HCT116 (cell line): Measurements from ENCODE around the gene DDX1. TPM values are rescaled to one million over a fixed set of nuclear protein-coding genes. Genes with fewer than 3 reads are reported as not detected.

Source experiments
- ATAC-seq: fragments of 200-7000 bp; cut with Tn5 transposase; 2 replicates; pipeline ENCODE4 v1.9.1; 2020; ENCODE audit warnings: mild to moderate bottlenecking, moderate library complexity
- BruUV-seq: library from RNA; stranded (reverse); fragments of 400-500 nt; replicated peaks from 2 replicates; lab custom pipeline; 2021; lab: Mats Ljungman, UMichigan
- CTCF ChIA-PET: fragments of 300-600 bp; sonication (Branson Sonifier 250); formaldehyde crosslinking; loops from one replicate; lab custom pipeline; 2021; ENCODE audit warnings: antibody characterized with exemption; lab: Charles Lee
- POLR2A ChIA-PET: fragments of 300-600, 350-600 bp; sonication (Branson Sonifier 250); formaldehyde crosslinking; loops from one replicate; lab custom pipeline; 2021; ENCODE audit warnings: antibody characterized with exemption; lab: Charles Lee
- RAD21 ChIA-PET, 2 experiments: fragments of 300-600 bp; sonication (Branson Sonifier 250); formaldehyde crosslinking; loops; one replicate each; lab custom pipeline; 2023; ENCODE audit warnings: low total read pairs in 2 of 2; ENCODE audit not compliant: uncharacterized antibody in 2 of 2, unreplicated experiment in 2 of 2, low non-redundant PET in 1 of 2; lab: Charles Lee
- DNase-seq: peaks from one replicate; pipeline ENCODE4 v3.0.0-alpha.2; 2010; ENCODE audit warnings: low read depth, low spot score
- H2AFZ ChIP-seq: fragments of 200-600 bp; shearing (Covaris generic), sonication (generic); 2 replicates; pipeline ENCODE4 v1.6.1; 2017; ENCODE audit warnings: low read depth, mixed run types, mixed read lengths, antibody characterized with exemption, low read length; ENCODE audit not compliant: poor library complexity, severe bottlenecking
- H3K27ac ChIP-seq: 2 replicates; pipeline ENCODE4 v1.5.1; 2012; ENCODE audit warnings: low read depth, low read length
- H3K27me3 ChIP-seq: fragments of 200-600 bp; sonication (generic); 2 replicates; pipeline ENCODE4 v1.6.1; 2016; ENCODE audit warnings: mixed run types, low read length, mixed read lengths; ENCODE audit not compliant: insufficient read depth
- H3K36me3 ChIP-seq, 2 experiments: fragments of 200-500 bp in 1 of 2; fragments of 200-600 bp in 1 of 2; sonication (Bioruptor generic) in 1 of 2; sonication (generic) in 1 of 2; 2 replicates each; pipeline versions ENCODE4 v1.5.1 to v1.6.1; 2014 to 2016; ENCODE audit warnings: low read length in 2 of 2, inconsistent platforms in 1 of 2, mixed read lengths in 1 of 2, mixed run types in 1 of 2; ENCODE audit not compliant: insufficient read depth in 2 of 2, control insufficient read depth in 1 of 2
- H3K4me1 ChIP-seq, 2 experiments: fragments of 200-600 bp in 1 of 2; sonication (generic) in 1 of 2; 2 replicates each; pipeline versions ENCODE4 v1.5.1 to v1.6.1; 2012 to 2017; ENCODE audit warnings: low read length in 2 of 2, inconsistent platforms in 1 of 2, mild to moderate bottlenecking in 1 of 2, mixed read lengths in 1 of 2, mixed run types in 1 of 2, moderate library complexity in 1 of 2; ENCODE audit not compliant: insufficient read depth in 2 of 2, control insufficient read depth in 1 of 2
- H3K4me2 ChIP-seq: fragments of 200-600 bp; sonication (generic); 2 replicates; pipeline ENCODE4 v1.6.1; 2017; ENCODE audit warnings: mixed run types, low read length, mixed read lengths
- H3K4me3 ChIP-seq, 2 experiments: fragments of 200-600 bp in 1 of 2; sonication (generic) in 1 of 2; replicated peaks in 1 of 2; 2 replicates each; pipeline ENCODE4 v1.5.1; 2011 to 2016; ENCODE audit warnings: low read length in 2 of 2, control low read depth in 1 of 2, low read depth in 1 of 2, mild to moderate bottlenecking in 1 of 2, mixed read lengths in 1 of 2, mixed run types in 1 of 2
- H3K79me2 ChIP-seq: fragments of 200-600 bp; sonication (generic); 2 replicates; pipeline ENCODE4 v1.6.1; 2017; ENCODE audit warnings: mild to moderate bottlenecking, mixed run types, low read length, moderate library complexity, mixed read lengths; ENCODE audit not compliant: insufficient read depth
- H3K9ac ChIP-seq: fragments of 200-600 bp; sonication (generic); 2 replicates; pipeline ENCODE4 v1.6.1; 2016; ENCODE audit warnings: low read length, mixed read lengths
- H3K9me2 ChIP-seq: fragments of 200-600 bp; sonication (generic), shearing (Covaris generic); 2 replicates; pipeline ENCODE4 v1.6.1; 2017; ENCODE audit warnings: mixed run types, mild to moderate bottlenecking, moderate library complexity; ENCODE audit not compliant: insufficient read depth
- H3K9me3 ChIP-seq, 2 experiments: fragments of 200-500 bp in 1 of 2; fragments of 200-600 bp in 1 of 2; sonication (Bioruptor generic) in 1 of 2; sonication (generic) in 1 of 2; 2 replicates each; pipeline ENCODE4 v1.6.1; 2014 to 2017; ENCODE audit warnings: low read length in 2 of 2, mixed read lengths in 2 of 2, inconsistent platforms in 1 of 2, low read depth in 1 of 2, mild to moderate bottlenecking in 1 of 2, mixed run types in 1 of 2, moderate library complexity in 1 of 2; ENCODE audit not compliant: control insufficient read depth in 1 of 2, insufficient read depth in 1 of 2
- H4K20me1 ChIP-seq: fragments of 200-600 bp; sonication (generic), shearing (Covaris generic); 2 replicates; pipeline ENCODE4 v1.6.1; 2017; ENCODE audit warnings: mixed run types, mild to moderate bottlenecking, moderate library complexity; ENCODE audit not compliant: insufficient read depth
- CTCF ChIP-seq, 3 experiments: fragments of 200-600 bp in 1 of 3; sonication (generic) in 1 of 3; IDR thresholded peaks in 2 of 3; conservative IDR thresholded peaks in 1 of 3; 2 replicates each; pipeline ENCODE4 v1.5.1; 2012 to 2017; ENCODE audit warnings: low read depth in 2 of 3, low read length in 2 of 3, antibody characterized with exemption in 1 of 3, borderline replicate concordance in 1 of 3, control low read depth in 1 of 3, mild to moderate bottlenecking in 1 of 3, mixed read lengths in 1 of 3, mixed run types in 1 of 3, moderate library complexity in 1 of 3; ENCODE audit not compliant: insufficient read depth in 1 of 3
- ELF1 ChIP-seq: IDR thresholded peaks from 2 replicates; pipeline ENCODE4 v1.6.1; 2012; ENCODE audit warnings: low read depth, borderline replicate concordance
- EZH2 ChIP-seq: fragments of 200-600 bp; sonication (generic); IDR thresholded peaks from 2 replicates; pipeline ENCODE4 v1.6.1; 2017; ENCODE audit warnings: antibody characterized with exemption, mixed run types
- ZNF274 ChIP-seq: fragments of 200-500 bp; sonication (Bioruptor generic); IDR thresholded peaks from 2 replicates; pipeline ENCODE4 v1.6.1; 2014; ENCODE audit warnings: mild to moderate bottlenecking, low read depth, low read length, inconsistent platforms
- intact Hi-C: fragments of 100-400 bp; cut with micrococcal nuclease; formaldehyde crosslinking; loops from 2 replicates; pipeline ENCODE4 v1.10.0; 2022
- total RNA-seq: library from RNA; stranded (reverse); gene quantifications from one replicate; pipeline ENCODE4 v1.2.1, GENCODE V29; 2021; ENCODE audit not compliant: unreplicated experiment

DDX1 gene
- total RNA-seq, 1 experiment from 2014 or later, result 117 TPM

DNA sequence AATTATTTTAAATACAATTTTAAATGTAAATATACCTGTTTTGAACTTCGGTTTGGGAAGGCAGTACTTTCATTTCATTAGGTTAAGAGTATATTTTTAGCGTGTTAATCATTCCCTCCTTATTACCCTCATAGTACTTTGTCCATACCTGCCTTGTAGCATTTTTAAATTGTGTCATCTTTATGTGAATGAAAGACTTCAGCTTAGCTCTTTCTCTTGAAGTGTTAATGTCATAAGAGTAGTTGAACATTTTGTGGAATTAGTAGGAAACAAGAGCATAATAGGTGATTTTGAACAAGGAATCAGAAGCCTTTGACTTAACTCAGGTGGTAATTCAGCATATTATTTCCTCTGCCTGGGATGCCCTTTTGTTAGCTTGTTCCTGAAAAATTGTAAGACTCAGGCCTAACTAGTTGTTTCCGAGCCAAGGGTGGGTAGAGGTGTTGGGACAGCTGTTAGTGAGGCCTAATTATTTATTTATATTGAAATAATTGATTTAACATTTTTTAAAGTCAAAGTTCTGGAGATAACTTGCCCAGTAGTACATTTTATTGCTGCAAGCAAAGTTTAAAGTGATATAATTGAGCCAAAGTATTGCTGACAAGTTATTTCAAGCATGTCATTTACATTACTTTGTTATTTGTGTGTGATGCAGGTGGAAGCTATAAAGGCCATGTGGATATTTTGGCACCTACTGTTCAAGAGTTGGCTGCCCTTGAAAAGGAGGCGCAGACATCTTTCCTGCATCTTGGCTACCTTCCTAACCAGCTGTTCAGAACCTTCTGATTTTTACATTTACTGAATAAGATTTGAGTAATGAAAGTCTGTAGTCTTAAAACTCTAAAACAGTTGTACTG is 38.7 kb downstream of the DDX1 start:
- TF ChIP-seq ZNF274, result no peak
- no peak for TF ChIP-seq CTCF (IDR thresholded peaks at IDR 0.05 in 2 of 3, conservative IDR thresholded peaks at IDR 0.05 in 1 of 3; ENCODE audit: borderline replicate concordance in 1 of 3, insufficient read depth in 1 of 3, low read depth in 2 of 3, low read length in 2 of 3)
- TF ChIP-seq ELF1, result no peak
- no peak for TF ChIP-seq EZH2
- TF ChIP-seq, all 23 proteins: peak for 0
- CTCF ChIA-PET, result no interaction called here
- H3K79me2 ChIP-seq, result no peaks in the 10 kb centered on the region; the same call in 1 of the 2 replicates

More for the DNA sequence above, 38.7 kb downstream of the DDX1 start:
- no peak for DNase-seq
- Histone ChIP-seq H3K4me1 (no peaks in the 10 kb centered on the region), H3K9me3 (no peaks in the 10 kb centered on the region), H3K27me3 (no peaks in the 10 kb centered on the region), H3K9ac (no peak overlapping the region), H4K20me1 (no peaks in the 10 kb centered on the region), H3K9me2 (no peaks in the 10 kb centered on the region), H2AFZ (no peak overlapping the region), H3K36me3 (peaks cover 46 to 53% of the 10 kb centered on the region in 2 experiments), H3K4me3 (no peak overlapping the region), H3K27ac (no peak overlapping the region), H3K4me2 (no peak overlapping the region)
- no TSS peak for BruUV-seq
- RAD21 ChIA-PET, result no interaction called here
- POLR2A ChIA-PET, result no interaction called here
- no peak for ATAC-seq
- intact Hi-C loops, result no loop called here
